SK-N-MC (cell line): ENCODE measurements around the gene RAET1G.

Experiments
- EZH2 ChIP-seq: fragments of 200-600 bp; sonication (generic); IDR thresholded peaks from one replicate; pipeline ENCODE4 v1.6.1; 2017; ENCODE audit warnings: antibody characterized with exemption
- POLR2AphosphoS5 ChIP-seq: IDR thresholded peaks from 2 replicates; pipeline ENCODE4 v1.6.1; 2012; ENCODE audit warnings: mild to moderate bottlenecking, low read depth, low read length, borderline replicate concordance

DNA sequence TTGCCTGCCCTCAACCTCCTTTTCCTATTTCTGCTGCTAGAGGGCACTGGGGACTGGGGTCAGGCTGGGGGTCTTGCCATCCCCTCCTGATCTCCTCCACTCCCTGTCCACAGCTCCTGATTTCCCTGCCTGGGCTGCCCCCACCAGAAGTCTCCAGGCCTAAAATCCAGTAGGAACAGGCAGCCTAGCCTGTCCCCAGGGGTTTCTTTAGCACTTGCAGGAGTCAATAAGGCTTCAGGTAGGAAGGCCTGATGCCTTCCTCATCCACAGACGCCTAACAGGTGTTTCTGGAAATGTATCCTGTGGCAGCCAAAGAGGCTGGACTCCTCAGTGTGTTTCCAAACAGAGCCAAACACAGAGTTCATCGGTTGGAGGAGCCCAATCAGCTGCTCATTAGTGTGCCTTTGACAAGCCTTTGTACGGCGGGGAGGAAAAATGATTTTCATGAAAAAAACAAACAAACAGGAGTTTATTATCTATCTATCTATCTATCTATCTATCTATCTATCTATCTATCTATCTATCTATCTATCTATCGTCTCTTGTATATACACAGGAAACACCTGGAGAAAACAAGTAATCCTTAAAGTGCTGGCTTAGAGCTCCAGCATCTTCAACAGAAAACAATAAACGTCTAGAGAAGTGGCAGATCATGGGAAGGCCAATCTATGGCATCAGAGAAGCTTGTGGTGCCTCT lies 21.3 kb downstream of the RAET1G start:
- TF ChIP-seq EZH2 (no peak), POLR2AphosphoS5 (no peak)
